Measurements from ENCODE around the gene CDC27.

GRCh38 chr17:47220531-47220999 is 31.5 kb upstream of the CDC27 start:
- no peak for TF ChIP-seq CTCF (IDR thresholded peaks at IDR 0.05)
- TF ChIP-seq REST (IDR thresholded peaks at IDR 0.05; ENCODE audit: insufficient read depth in 1 of 2, low read depth in 2 of 2, low read length in 1 of 2), result no peak

All from Panc1 (cell line).